HG03457 (cell line): Measurements from ENCODE around the gene PPA2.

Experiments used
- ATAC-seq: cut with Tn5 transposase; IDR thresholded peaks from one replicate; pipeline ENCODE4 v1.9.1; 2021; ENCODE audit warnings: moderate number of reproducible peaks; ENCODE audit not compliant: unreplicated experiment

The PPA2 gene

GRCh38 chr4:105327222-105327621, 146.6 kb downstream of the PPA2 start:
- ATAC-seq: no peak
